ENCODE measurements around the gene IL27RA.

Gene IL27RA

GRCh38 chr19:14054721-14055120 lies 23.2 kb downstream of the IL27RA start:
- Histone ChIP-seq H3K4me3 (ENCODE audit: low read depth in 1 of 2, low read length in 2 of 2) (no peak overlapping the region), H3K9ac (ENCODE audit: low read depth, low read length) (no peak overlapping the region), H3K4me2 (ENCODE audit: insufficient read depth, low read length) (no peak overlapping the region), H4K20me1 (ENCODE audit: insufficient read depth, low read length) (no peaks in the 10 kb centered on the region), H3K27me3 (ENCODE audit: insufficient read depth, low read length, poor library complexity) (no peaks in the 10 kb centered on the region), H2AFZ (ENCODE audit: low read depth, low read length) (no peak overlapping the region), H3K27ac (ENCODE audit: low read length) (no peak overlapping the region), H3K36me3 (ENCODE audit: insufficient read depth, low read length) (peaks cover 13% of the 10 kb centered on the region), H3K9me3 (ENCODE audit: insufficient read depth, low read length, severe bottlenecking) (no peaks in the 10 kb centered on the region), H3K4me1 (ENCODE audit: insufficient read depth, low read length) (peaks cover 7% of the 10 kb centered on the region), H3K79me2 (ENCODE audit: insufficient read depth, low read length) (no peaks in the 10 kb centered on the region)
- ATAC-seq (ENCODE audit: insufficient read depth, low read depth) = no peak
- no peak for DNase-seq
- TF ChIP-seq CTCF (IDR thresholded peaks at IDR 0.05; ENCODE audit: borderline replicate concordance, extremely low read depth, low read length, poor library complexity, severe bottlenecking) (no peak), EZH2 (IDR thresholded peaks at IDR 0.05; ENCODE audit: borderline replicate concordance, low read depth, low read length, severe bottlenecking) (no peak)

GRCh38 chr19:14055396-14055795 lies 23.8 kb downstream of the IL27RA start:
- Histone ChIP-seq H3K9ac (ENCODE audit: low read depth, low read length) (no peak overlapping the region), H3K4me2 (ENCODE audit: insufficient read depth, low read length) (no peak overlapping the region), H3K36me3 (ENCODE audit: insufficient read depth, low read length) (peaks cover 12% of the 10 kb centered on the region), H4K20me1 (ENCODE audit: insufficient read depth, low read length) (no peaks in the 10 kb centered on the region), H3K4me3 (ENCODE audit: low read depth in 1 of 2, low read length in 2 of 2) (no peak overlapping the region), H3K4me1 (ENCODE audit: insufficient read depth, low read length) (peaks cover 7% of the 10 kb centered on the region), H3K79me2 (ENCODE audit: insufficient read depth, low read length) (no peaks in the 10 kb centered on the region), H3K9me3 (ENCODE audit: insufficient read depth, low read length, severe bottlenecking) (no peaks in the 10 kb centered on the region), H3K27me3 (ENCODE audit: insufficient read depth, low read length, poor library complexity) (no peaks in the 10 kb centered on the region), H2AFZ (ENCODE audit: low read depth, low read length) (no peak overlapping the region), H3K27ac (ENCODE audit: low read length) (no peak overlapping the region)
- no peak for DNase-seq
- no peak for ATAC-seq (ENCODE audit: insufficient read depth, low read depth)
- TF ChIP-seq EZH2 (IDR thresholded peaks at IDR 0.05; ENCODE audit: borderline replicate concordance, low read depth, low read length, severe bottlenecking) (no peak), CTCF (IDR thresholded peaks at IDR 0.05; ENCODE audit: borderline replicate concordance, extremely low read depth, low read length, poor library complexity, severe bottlenecking) (no peak)

GRCh38 chr19:14056069-14056666 lies 24.6 kb downstream of the IL27RA start:
- no peak overlapping the region for H3K9ac ChIP-seq (ENCODE audit: low read depth, low read length)
- no peaks in the 10 kb centered on the region for H3K79me2 ChIP-seq (ENCODE audit: insufficient read depth, low read length)
- H3K4me2 ChIP-seq (ENCODE audit: insufficient read depth, low read length) = no peak overlapping the region

More at GRCh38 chr19:14056069-14056666, 24.6 kb downstream of the IL27RA start:
- no peaks in the 10 kb centered on the region for H3K9me3 ChIP-seq (ENCODE audit: insufficient read depth, low read length, severe bottlenecking)
- H3K27me3 ChIP-seq (ENCODE audit: insufficient read depth, low read length, poor library complexity) = no peaks in the 10 kb centered on the region
- no peak overlapping the region for H3K4me3 ChIP-seq (ENCODE audit: low read depth in 1 of 2, low read length in 2 of 2)
- 0 out of 2 replicates have a peak, but pooled peaks cover 6% of the 10 kb centered on the region for H3K36me3 ChIP-seq (ENCODE audit: insufficient read depth, low read length)
- H2AFZ ChIP-seq (ENCODE audit: low read depth, low read length) = no peak overlapping the region
- ATAC-seq (ENCODE audit: insufficient read depth, low read depth) (no peak), DNase-seq (no peak)
- H3K4me1 ChIP-seq (ENCODE audit: insufficient read depth, low read length) = peaks cover 7% of the 10 kb centered on the region
- no peaks in the 10 kb centered on the region for H4K20me1 ChIP-seq (ENCODE audit: insufficient read depth, low read length)
- TF ChIP-seq EZH2 (IDR thresholded peaks at IDR 0.05; ENCODE audit: borderline replicate concordance, low read depth, low read length, severe bottlenecking) (no peak), CTCF (IDR thresholded peaks at IDR 0.05; ENCODE audit: borderline replicate concordance, extremely low read depth, low read length, poor library complexity, severe bottlenecking) (no peak)
- H3K27ac ChIP-seq (ENCODE audit: low read length) = no peak overlapping the region

All from DND-41 (cell line).